Measurements from ENCODE around the gene PPP1R16B.

PPP1R16B gene

DNA sequence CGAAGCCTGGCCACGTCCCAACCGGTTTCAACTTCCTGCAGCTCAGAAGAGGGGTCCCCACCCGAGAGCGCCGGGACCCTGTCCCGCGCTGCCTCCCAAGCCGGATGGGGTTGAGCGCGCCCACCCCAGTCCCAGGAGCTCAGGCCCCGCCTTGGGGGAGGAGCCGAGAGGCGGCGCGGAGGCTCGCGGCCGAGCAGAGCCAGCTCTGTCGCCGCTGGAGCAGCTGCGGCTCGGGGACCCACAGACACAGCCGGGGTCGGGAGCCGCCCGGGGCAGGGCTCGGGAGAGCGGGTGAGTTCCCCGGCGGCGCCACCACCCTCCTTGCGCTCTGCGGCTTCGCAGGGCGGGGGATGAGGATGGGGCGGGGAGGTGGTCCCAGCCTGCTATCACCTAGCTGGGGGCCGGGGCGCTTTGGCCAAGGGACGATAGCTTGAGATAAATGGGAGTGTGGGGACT, at the start of gene PPP1R16B:
PPP1R16B (plus strand) TSS at position 196 of the 456 bp plus-strand sequence. CDS start 30,229 bp downstream, outside the sequence.
- peak; percentile 74 for DNase-seq

DNA sequence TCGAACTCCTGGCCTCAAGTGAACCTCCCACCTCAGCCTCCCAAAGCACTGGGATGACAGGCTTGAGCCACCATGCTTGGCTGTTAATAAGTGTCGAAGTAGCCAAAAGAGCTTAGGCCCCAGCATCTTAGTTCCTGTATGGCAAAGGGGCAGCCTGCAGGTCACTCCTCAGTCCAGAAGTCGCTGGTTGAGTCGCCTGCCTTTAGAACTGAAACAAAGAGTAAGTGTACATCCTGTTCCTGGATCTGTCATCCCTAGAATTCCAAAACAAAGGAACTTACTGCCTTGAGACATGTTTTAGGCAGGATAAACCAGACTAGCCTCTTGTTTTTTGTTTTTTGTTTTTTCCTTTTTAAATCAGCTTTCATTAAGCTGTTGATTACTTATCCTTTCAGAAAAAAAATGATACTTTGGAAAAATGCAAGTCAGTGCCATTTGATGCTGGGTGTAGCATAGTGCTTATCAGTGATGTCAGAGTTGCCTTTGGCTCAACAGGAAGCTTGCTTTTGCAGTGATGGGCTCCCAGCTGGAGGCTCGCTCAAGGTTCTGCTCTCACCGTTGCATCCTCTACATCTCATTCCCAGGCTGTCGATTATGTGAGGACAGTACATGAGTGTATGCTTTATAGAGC, 48.2 kb upstream of the PPP1R16B start:
- DNase-seq, result no peak

GRCh38 chr20:38759106-38759505, 46.4 kb upstream of the PPP1R16B start:
- DNase-seq, result no peak

GRCh38 chr20:38760978-38761377, 44.5 kb upstream of the PPP1R16B start:
- no peak for DNase-seq

GRCh38 chr20:38762174-38762573, 43.3 kb upstream of the PPP1R16B start:
- DNase-seq, result no peak

- no peak for DNase-seq
Observed at GRCh38 chr20:38763616-38764015, 41.9 kb upstream of the PPP1R16B start.

- DNase-seq, result peak; percentile 74
Observed at GRCh38 chr20:38764567-38765318, 40.8 kb upstream of the PPP1R16B start.

- no peak for DNase-seq
Observed at GRCh38 chr20:38766071-38766470, 39.4 kb upstream of the PPP1R16B start.

DNA sequence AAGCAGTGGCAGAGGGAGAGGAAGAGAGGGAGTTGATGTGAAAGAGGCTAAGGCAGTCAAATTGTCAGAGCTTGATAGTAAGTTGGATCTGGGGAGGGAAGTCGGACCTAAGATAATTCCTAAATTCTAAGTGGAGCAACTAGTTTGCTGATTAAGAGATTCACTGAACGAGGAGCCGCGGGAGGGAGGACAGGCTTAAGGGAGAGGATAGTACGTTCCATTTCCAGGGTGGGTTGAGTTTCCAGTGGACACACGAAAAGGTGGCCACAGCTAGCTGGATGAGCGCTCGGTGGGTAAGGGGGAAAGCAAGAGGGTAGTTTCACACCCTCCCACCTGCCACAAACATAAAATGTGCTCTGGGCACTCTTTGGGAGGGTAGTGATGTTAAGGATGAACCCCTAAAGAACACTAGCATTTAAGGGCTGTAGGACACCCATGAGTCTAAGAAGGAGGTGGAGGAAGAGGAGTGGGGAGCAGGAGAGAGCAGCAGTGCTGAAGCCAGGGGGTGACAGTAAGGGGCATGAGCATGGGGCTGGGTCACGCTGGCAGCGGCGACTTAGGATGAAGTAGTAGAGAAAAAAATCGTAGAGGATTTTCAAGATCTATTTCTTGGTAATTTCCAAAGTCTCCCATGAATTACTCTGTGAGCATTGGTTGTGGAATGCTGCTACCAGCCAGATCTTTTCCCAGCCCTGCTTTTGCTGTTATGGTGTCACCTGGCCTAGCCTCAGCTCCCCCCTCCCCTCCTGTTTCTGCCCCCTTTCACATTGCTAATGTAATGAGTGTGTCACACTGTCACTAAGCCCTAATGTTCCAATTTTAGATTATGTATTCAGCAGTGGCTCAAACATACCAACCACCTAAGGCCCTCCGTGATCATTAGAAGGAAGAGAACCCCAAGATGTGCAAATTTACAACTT, 35.9 kb upstream of the PPP1R16B start:
- DNase-seq, result no peak

- DNase-seq, result no peak
Observed at GRCh38 chr20:38770546-38770945, 35.0 kb upstream of the PPP1R16B start.

- no peak for DNase-seq
Observed at GRCh38 chr20:38770970-38771369, 34.5 kb upstream of the PPP1R16B start.

- DNase-seq, result no peak
Observed at GRCh38 chr20:38771621-38772020, 33.9 kb upstream of the PPP1R16B start.

- no peak for DNase-seq
Observed at GRCh38 chr20:38774167-38774566, 31.3 kb upstream of the PPP1R16B start.

DNA sequence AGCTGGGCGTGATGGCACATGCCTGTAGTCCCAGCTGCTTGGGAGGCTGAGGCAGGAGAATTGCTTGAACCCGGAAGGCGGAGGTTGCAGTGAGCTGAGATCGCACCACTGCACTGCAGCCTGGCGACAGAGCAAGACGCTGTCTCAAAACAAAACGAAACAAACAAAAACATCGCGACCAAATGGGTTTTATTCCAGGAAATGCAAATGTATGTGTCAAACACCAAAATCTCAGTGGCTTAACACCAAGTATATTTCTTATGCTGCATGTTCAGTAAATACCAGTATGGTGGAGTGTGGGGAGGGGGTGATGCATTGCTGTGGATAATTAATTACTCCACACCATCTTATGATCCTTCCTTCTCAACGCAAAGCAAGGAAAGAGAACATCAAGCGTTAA, 29.1 kb upstream of the PPP1R16B start:
- no peak for DNase-seq

- no peak for DNase-seq
Observed at GRCh38 chr20:38779247-38780097, 26.0 kb upstream of the PPP1R16B start.

DNA sequence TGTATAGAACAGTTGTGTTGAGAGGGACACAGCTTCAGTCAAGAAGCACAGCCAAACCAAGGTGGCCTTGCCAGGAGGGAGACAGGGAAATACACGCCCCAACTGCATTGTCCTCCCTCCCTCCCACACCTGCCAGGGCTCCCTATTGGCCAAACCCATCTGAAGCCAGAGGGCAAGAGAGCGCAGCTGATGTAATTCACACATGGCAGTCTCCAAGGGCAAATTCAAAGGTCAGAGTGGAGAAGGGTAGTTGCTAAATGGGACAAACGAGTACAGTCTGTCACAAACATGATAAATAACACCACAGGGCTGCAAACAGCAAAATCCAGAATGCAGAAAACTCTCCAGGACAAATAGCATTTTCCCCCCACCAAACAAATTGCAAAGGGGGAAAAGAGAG, 23.2 kb upstream of the PPP1R16B start:
- no peak for DNase-seq

- DNase-seq, result no peak
Observed at GRCh38 chr20:38787870-38788269, 17.6 kb upstream of the PPP1R16B start.

DNA sequence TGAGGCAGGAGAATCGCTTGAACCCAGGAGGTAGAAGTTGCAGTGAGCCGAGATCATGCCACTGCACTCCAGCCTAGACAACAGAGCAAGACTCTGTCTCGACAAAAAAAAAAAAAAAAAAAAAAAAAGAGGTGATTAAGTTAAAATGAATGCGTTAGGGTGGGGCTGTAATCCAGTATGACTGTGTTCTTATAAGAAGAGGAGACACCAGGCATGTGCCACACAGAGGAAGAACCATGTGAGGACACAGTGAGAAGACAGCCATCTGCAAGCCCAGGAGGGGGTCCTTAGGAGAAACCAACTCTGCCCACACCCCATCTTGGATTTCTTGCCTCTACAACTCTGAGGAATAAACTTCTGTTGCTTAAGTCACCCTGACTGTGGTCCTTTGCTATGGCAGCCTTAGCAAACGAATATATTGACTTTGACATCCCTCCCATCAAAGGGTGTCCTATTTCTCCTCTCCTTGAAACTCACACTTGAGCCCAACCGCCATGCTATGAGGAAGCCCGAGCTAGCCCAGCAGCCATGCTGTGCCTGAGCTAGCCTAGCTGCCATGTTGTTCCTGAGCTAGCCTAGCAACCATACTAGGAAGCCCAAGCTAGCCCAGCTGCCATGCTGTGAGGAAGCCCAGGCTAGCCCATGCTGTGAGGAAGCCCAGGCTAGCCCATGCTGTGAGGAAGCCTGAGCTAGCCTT, 15.8 kb upstream of the PPP1R16B start:
- no peak for DNase-seq

- no peak for DNase-seq
Observed at GRCh38 chr20:38790200-38791053, 15.1 kb upstream of the PPP1R16B start.

- no peak for DNase-seq
Observed at GRCh38 chr20:38791291-38791690, 14.2 kb upstream of the PPP1R16B start.

DNA sequence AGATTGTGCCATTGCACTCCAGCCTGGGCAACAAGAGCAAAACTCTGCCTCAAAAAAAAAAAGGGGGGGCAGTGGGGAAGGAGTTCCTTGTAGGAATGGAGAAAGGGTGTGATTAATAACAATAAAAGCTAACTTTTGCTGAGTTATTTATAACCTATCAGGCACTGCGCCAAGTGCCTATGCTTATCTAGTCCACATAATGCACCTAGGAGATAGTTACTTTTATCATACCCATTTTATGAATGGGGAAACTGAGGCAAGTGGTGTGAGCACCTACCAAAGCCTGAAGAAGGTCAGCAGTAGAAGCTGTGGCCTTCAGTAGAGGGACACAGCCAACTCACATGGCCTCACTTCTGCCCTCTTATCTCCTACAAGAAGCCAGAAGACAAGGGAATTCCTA, 13.6 kb upstream of the PPP1R16B start:
- DNase-seq, result no peak
